Measurements from ENCODE around the gene RSBN1L. TPM values are rescaled to one million over a fixed set of nuclear protein-coding genes. Genes with fewer than 3 reads are reported as not detected.

The RSBN1L gene
- total and polyA plus RNA-seq, 2 of the 8 experiments (the other 6 are each of a cell fraction or from before 2014, with no cell fraction given) = 4.1 to 22.1 TPM

DNA sequence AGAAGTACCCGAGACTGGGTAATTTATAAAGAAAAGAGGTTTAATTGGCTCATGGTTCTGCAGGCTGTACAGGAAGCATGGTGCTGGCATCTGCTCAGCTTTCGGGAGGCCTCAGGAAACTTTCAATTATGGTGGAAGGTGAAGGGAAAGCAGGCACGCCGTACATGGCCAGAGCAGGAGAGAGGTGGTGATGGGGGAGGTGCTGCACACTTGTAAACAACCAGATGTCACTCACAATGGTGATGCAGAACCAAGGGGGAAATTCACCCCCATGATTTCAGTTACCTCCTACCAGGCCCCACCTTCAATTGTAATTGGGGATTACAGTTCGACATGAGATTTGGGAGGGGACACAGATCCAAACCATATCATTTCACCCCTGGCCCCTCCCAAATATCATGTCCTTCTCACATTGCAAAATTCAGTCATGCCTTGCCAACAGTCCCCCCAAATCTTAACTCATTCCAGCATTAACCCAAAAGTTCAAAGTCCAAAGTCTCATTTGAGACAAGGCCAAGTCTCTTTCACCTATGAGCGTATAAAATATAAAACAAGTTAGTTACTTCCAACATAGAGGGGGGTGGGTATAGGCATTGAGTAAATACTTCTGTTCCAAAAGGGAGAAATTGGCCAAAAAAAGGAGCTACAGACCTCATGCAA lies 50.0 kb downstream of the RSBN1L start:
- H2BK20ac ChIP-seq (ENCODE audit: low read length) = no peak overlapping the region
- no peak overlapping the region for H4K91ac ChIP-seq (replicated peaks; ENCODE audit: insufficient read length, low read length)
- no peak overlapping the region for H3K14ac ChIP-seq (ENCODE audit: insufficient read length)
- no peak overlapping the region for H4K8ac ChIP-seq (ENCODE audit: extremely low read depth, insufficient read depth, low read length)
- H2BK120ac ChIP-seq (replicated peaks; ENCODE audit: low read depth, low read length) = no peak overlapping the region
- no peak overlapping the region for H3K23ac ChIP-seq (ENCODE audit: insufficient read length)
- H2BK5ac ChIP-seq (ENCODE audit: low read depth, low read length) = no peak overlapping the region
- H2BK12ac ChIP-seq (ENCODE audit: low read depth, low read length) = no peak overlapping the region
- no peak overlapping the region for H3K4ac ChIP-seq (replicated peaks; ENCODE audit: insufficient read length, low read depth, low read length)
- no peak overlapping the region for H2AFZ ChIP-seq (ENCODE audit: low read length)
- POLR2A ChIA-PET (ENCODE audit: partially characterized antibody) = no interaction called here
- H3K4me1 ChIP-seq (replicated peaks in 1 of 4; ENCODE audit: control insufficient read depth in 3 of 4, insufficient read depth in 4 of 4, low read length in 3 of 4) = no peaks in the 10 kb centered on the region
- H2BK15ac ChIP-seq (ENCODE audit: low read length) = no peak overlapping the region
- H4K5ac ChIP-seq (ENCODE audit: insufficient read length, low read depth, low read length) = no peak overlapping the region
- no peak overlapping the region for H3K4me3 ChIP-seq (ENCODE audit: extremely low read depth in 1 of 4, insufficient read depth in 2 of 4, low read depth in 3 of 4, low read length in 4 of 4)
- whole genome bisulfite sequencing, 2 experiments (ENCODE audit: extremely low coverage in 1 of 2, insufficient coverage in 1 of 2, insufficient read length in 1 of 2, insufficient replicate concordance in 2 of 2, low coverage in 1 of 2, low lambda C conversion rate in 2 of 2, missing lambda C conversion rate in 1 of 2) = 93% methylated on average over 6 of the region's 6 CpGs; no CpG with 5 or more reads in 1 of the 2 experiments
- DNase-seq (ENCODE audit: low read depth in 1 of 2, low spot score in 2 of 2) = no peak
- peaks cover 0 to 5% of the 10 kb centered on the region in 2 experiments; a peak in 1 of 4 replicates for H3K79me2 ChIP-seq (ENCODE audit: control insufficient read depth in 1 of 2, insufficient read depth in 2 of 2, low read length in 2 of 2)
- H3K9ac ChIP-seq (replicated peaks in 1 of 4; ENCODE audit: extremely low read depth in 1 of 4, low read depth in 3 of 4, low read length in 3 of 4) = no peak overlapping the region
- H4K20me1 ChIP-seq (replicated peaks in 1 of 2; ENCODE audit: control insufficient read depth in 1 of 2, insufficient read depth in 2 of 2, low read length in 2 of 2) = no peaks in the 10 kb centered on the region
- H2AK5ac ChIP-seq (ENCODE audit: low read depth, low read length) = no peak overlapping the region
- no peaks in the 10 kb centered on the region for H3K23me2 ChIP-seq (ENCODE audit: low read depth, low read length)
- H3K27ac ChIP-seq (ENCODE audit: low read depth, low read length) = no peak overlapping the region
- no peaks in the 10 kb centered on the region for H3K27me3 ChIP-seq (replicated peaks in 1 of 4; ENCODE audit: control insufficient read depth in 3 of 4, extremely low read depth in 1 of 4, insufficient read depth in 3 of 4, low read length in 3 of 4)
- no peak overlapping the region for H3K4me2 ChIP-seq (ENCODE audit: insufficient read depth in 1 of 2, low read depth in 2 of 2, low read length in 2 of 2)
- H3K9me3 ChIP-seq (ENCODE audit: insufficient read depth in 2 of 2, low read depth in 1 of 2, low read length in 1 of 2) = no peaks in the 10 kb centered on the region
- FAIRE-seq = no peak
- no peak overlapping the region for H3K56ac ChIP-seq (replicated peaks; ENCODE audit: insufficient read length, low read depth, low read length)
- H3K18ac ChIP-seq (ENCODE audit: extremely low read depth, low read length) = no peak overlapping the region
- H3K36me3 ChIP-seq (ENCODE audit: control insufficient read depth in 2 of 4, insufficient read depth in 4 of 4, low read length in 3 of 4) = peaks cover 0 to 2% (median under 1%) of the 10 kb centered on the region in 4 experiments; a peak in 2 of 8 replicates
- H3K79me1 ChIP-seq (ENCODE audit: low read depth, low read length) = no peaks in the 10 kb centered on the region; the same call in 1 of the 2 replicates
- CTCF ChIA-PET (ENCODE audit: partially characterized antibody) = interaction anchor here (1.1 to 2.5 kb wide), 3 partner anchors 10 to 94 kb away, joined by 3 to 10 read pairs (median 3); no protein-coding TSS in a partner anchor
- TF ChIP-seq EP300 (IDR thresholded peaks at IDR 0.05; ENCODE audit: borderline replicate concordance in 1 of 2, low read depth in 2 of 2, low read length in 2 of 2) = no peak
- TF ChIP-seq POLR2A (IDR thresholded peaks at IDR 0.05; ENCODE audit: control extremely low read depth in 1 of 2, low read depth in 2 of 2, low read length in 2 of 2) = 0 out of 3 replicates have a peak, but pooled peaks of 1 of the 2 experiments have one; percentile 21
- no peak for TF ChIP-seq TAF1 (IDR thresholded peaks at IDR 0.05; ENCODE audit: low read depth, low read length)

Data from H1 (cell line).